GM21619 (cell line): ENCODE measurements around the gene REC114.
"Not testable (repeated sequence)": the region's sequence is repeated elsewhere in the genome, so short reads cannot be mapped to it uniquely, and the experiment has no call there.

Experiments used
- ATAC-seq: cut with Tn5 transposase; IDR thresholded peaks from one replicate; pipeline ENCODE4 v1.9.1; 2021; ENCODE audit not compliant: unreplicated experiment

REC114 gene, protein sequence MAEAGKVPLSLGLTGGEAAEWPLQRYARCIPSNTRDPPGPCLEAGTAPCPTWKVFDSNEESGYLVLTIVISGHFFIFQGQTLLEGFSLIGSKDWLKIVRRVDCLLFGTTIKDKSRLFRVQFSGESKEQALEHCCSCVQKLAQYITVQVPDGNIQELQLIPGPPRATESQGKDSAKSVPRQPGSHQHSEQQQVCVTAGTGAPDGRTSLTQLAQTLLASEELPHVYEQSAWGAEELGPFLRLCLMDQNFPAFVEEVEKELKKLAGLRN

DNA sequence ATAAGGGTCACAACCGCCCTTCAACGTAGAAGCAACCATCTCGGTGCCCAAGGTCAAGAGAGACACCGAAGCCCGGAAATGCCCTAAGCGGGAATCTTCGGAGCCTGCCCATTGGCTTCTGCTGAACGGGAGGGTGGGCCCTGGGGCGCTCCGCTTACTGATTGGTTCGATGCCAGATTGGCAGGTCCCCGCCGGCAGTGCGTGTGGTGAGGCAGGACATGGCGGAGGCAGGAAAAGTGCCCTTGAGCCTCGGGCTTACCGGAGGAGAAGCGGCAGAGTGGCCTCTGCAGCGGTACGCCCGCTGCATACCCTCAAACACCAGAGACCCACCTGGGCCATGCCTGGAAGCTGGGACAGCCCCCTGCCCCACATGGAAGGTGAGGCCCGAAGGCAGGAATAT, at the start of gene REC114:
Gene REC114 (plus strand): TSS at position 197 of the 400 bp plus-strand sequence. CDS start 22 bp downstream, at position 219.
- ATAC-seq = no peak

DNA sequence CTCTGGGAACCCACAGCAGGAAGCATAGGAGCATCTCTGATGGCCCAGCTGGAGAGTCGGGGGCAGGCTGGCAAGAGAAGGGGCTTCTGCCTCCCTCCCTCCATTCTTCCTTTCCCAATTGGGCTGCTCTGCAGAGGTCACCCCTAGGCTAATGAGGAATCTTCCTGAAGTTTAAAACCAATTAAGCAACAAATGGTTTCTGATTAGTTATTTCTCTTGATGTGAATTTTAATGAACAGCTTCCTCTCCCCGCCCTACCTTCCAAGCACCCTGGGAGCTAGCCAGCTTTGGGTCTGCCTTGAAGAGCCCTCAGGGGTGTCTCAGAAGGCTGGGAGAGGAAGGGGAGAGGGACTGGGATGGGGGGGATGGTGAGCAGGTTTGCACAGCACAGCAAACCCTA, 49.6 kb upstream of the REC114 start:
- ATAC-seq = no peak

GRCh38 chr15:73394782-73395181, 48.2 kb upstream of the REC114 start:
- ATAC-seq = no peak

GRCh38 chr15:73395671-73396070, 47.3 kb upstream of the REC114 start:
- ATAC-seq = no peak

DNA sequence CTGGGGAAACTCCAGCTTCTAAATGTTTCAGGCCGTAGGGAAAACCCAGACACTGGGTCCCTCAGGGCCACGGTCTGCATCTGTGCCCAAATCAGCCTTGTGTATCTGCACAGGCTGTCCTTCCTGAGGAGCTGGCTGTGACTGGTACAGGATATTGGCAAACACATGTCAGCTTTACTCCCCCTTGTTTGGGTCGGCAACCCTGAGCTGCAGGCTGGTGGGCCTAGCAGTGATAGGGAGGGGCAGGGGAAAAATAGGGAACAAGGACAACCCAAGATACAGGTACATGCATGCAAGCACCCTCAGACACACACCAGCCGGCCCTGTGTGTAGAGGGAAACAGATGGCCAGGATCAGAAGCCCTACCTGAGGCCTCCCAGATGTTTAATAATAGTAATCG, 45.5 kb upstream of the REC114 start:
- no peak for ATAC-seq

GRCh38 chr15:73398861-73399260, 44.1 kb upstream of the REC114 start:
- ATAC-seq = no peak

DNA sequence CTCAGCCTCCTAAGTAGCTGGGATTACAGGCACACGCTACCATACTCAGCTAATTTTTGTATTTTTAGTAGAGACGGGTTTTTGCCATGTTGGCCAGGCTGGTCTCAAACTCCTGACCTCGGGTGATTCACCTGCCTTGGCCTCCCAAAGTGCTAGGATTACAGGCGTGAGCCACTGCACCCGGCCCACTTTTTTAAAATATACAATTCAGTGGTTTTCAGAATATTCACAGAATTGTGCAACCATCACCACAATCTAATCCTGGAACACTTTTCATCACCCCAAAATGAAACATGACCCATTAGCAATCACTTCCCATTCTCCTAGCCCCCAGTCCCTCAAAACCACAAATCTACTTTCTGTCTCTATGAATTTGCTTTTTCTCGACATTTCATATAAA, 42.7 kb upstream of the REC114 start:
- not testable (repeated sequence) for ATAC-seq

GRCh38 chr15:73403171-73403570, 39.8 kb upstream of the REC114 start:
- no peak for ATAC-seq

- ATAC-seq = no peak
Observed at GRCh38 chr15:73414876-73415275, 28.1 kb upstream of the REC114 start.

DNA sequence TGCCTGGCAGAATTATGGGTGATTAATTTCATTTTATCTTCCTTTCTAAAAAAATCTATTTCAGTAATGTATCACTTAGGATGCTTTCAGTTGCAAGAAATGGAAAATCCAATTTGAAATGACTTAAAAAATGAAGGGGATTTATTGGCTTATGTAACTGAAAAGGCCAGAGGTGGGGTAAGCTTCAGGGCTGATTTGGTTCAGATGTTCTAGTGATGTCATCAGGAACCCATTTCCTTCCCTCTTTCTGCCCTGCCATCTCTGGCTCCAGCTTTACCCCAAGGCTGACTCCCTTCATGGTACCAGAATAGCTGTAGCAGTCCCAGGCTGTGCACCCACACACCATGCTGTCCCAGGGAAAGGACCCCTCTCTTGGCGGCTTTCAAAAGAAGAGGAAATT, 18.5 kb upstream of the REC114 start:
- no peak for ATAC-seq

GRCh38 chr15:73425510-73425909, 17.5 kb upstream of the REC114 start:
- no peak for ATAC-seq

DNA sequence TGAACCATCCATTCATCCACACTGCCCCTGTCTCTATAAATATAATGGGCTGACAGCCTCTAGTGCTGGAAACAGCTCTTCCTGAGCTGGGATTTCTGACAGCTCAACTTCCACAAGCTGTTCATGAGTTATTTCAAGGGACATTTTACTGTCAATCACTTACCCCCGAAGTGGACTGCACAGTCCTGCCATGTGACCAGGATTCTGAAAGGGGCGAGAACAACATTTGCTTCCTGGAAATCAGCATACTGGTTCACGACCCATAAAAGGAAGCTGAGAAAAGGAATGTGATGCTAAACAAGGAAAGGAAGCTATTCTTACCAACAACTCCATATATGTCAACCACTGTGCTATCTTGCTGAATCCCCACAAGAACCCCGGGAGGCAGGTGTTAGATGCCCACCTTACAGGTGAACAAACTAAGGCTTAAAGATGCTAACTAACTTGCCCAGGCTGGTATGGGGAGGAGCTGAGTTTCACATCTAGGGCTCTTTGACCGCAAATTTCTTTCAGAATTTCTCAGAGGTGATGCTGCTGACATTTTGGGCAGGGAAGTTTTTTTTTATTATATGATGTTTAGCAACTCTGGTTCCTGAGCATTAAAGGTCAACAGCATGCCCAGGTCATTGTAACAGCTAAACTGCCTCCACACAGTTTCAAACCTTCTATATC, 16.5 kb upstream of the REC114 start:
- no peak for ATAC-seq

DNA sequence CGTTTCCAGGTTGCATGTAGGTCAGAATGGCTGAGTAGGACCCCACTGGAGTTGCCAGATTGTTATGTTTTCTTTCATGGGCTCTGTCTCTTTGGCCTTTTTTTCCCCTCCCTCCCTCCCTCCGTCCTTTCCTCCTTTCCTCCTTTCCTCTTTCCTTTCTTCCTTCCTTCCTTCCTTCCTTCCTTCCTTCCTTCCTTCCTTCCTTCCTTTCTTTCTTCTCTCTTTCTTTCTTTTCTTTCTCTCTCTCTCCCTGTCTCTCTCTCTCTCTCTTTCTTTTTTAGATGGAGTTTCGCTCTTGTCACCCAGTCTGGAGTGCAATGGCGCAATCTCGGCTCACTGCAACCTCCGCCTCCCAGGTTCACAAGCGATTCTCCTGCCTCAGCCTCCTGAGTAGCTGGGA, 11.6 kb upstream of the REC114 start:
- ATAC-seq = not testable (repeated sequence)

- ATAC-seq = no peak
Observed at GRCh38 chr15:73433873-73434272, 9.1 kb upstream of the REC114 start.

GRCh38 chr15:73436613-73437012, 6.4 kb upstream of the REC114 start:
- no peak for ATAC-seq

DNA sequence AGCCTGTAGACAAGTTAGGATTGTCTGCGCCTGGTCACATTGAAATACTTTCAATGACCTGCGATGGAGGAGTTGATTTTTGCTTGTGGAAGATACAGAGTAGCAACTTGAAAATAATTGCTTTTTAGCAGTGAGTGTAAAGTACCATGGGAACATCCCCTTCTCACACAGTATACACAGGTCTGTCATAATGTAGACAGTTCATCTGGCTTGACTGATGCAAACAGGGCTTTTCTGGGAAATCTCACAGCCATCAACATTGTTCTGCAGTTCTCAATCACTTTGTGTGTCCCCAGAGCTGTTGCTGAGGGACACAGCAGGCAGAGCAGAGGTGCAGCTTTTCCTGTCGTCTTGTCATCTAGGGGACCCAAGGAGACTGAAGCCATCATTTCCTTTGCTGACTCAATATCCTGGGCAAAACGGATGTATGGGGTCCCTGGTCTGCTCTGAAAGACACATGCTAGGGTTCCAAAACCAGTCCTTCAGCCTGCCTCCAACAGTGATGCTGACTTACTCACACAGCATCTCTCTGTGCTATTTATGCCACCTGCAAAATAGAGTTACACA, 5.3 kb upstream of the REC114 start:
- no peak for ATAC-seq

- no peak for ATAC-seq
Observed at GRCh38 chr15:73438651-73439050, 4.3 kb upstream of the REC114 start.

DNA sequence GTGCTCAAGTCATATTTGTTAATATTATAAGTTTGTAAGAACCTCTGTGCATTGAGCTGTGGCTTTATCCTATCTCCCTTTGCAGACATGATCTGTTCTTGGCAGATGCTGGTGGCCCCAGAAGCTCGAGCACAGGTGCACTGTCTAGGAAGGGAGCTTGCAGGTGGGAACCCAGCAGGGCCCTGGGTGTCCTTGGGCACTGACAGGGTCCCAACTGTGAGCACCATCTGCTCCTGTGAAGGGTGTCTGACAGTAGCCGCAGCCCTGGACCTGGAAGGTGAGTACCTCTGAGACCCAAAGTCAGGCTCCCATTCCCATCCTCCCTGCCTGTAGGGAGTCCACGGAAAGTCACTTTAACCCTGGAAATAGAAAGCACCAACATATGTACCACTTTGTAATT, 2.4 kb upstream of the REC114 start:
- no peak for ATAC-seq

- no peak for ATAC-seq
Observed at GRCh38 chr15:73442421-73442820, 543 bp upstream of the REC114 start.

DNA sequence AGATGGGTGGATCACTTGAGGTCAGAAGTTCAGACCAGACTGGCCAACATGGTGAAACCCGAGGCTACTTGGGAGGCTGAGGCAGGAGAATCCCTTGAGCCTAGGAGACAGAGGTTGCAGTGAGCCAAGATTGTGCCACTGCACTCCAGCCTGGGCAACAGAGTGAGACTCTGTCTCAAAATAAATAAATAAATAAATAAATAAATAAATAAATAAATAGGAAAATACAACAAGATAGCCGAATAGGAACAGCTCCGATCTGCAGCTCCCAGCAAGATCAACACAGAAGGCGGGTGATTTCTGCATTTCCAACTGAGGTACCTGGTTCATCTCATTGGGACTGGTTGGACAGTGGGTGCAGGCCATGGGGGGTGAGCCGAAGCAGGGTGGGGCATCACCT, 4.5 kb downstream of the REC114 start:
- ATAC-seq = not testable (repeated sequence)

DNA sequence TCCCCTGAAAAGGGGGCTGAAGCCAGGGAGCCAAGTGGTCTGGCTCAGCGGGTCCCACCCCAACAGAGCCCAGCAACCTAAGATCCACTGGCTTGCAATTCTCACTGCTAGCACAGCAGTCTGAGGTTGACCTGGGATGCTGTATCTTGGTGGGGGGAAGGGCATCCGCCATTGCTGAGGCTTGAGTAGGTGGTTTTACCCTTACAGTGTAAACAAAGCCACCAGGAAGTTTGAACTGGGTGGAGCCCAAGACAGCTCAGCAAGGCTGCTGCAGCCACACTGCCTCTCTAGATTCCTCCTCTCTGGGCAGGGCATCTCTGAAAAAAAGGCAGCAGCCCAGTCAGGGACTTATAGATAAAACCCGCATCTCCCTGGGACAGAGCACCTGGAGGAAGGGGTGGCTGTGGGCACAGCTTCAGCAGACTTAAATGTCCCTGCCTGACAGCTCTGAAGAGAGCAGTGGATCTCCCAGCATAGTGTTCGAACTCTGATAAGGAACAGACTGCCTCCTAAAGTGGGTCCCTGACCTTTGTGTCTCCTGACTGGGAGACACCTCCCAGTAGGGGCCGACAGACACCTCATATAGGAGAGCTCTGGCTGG, 5.3 kb downstream of the REC114 start:
- ATAC-seq = not testable (repeated sequence)

DNA sequence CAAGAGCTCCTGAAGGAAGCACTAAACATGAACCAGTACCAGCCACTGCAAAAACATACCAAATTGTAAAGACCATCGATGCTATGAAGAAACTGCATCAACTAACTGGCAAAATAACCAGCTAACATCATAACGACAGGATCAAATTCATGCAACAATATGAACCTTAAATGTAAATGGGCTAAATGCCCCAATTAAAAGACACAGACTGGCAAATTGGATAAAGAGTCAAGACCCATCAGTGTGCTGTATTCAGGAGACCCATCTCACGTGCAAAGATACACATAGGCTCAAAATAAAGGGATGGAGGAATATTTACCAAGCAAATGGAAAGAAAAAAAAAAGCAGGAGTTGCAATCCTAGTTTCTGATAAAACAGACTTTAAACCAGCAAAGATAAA, 7.0 kb downstream of the REC114 start:
- not testable (repeated sequence) for ATAC-seq
